ENCODE results near the gene ZSWIM1. TPM values are rescaled to one million over a fixed set of nuclear protein-coding genes. Genes with fewer than 3 reads are reported as not detected.

ZSWIM1 gene
- total and polyA plus RNA-seq, 2 of the 13 experiments (the other 11 are each of a cell fraction or from before 2014, with no cell fraction given), result 9.5 to 11.7 TPM

- TF ChIP-seq UBTF (CRISPR knock-in tag; IDR thresholded peaks at IDR 0.05), result peak; percentile 90
- no peak; the same call in 1 of the 2 replicates for TF ChIP-seq CREBL2 (CRISPR knock-in tag; IDR thresholded peaks at IDR 0.05; ENCODE audit: borderline replicate concordance)
- peak; percentile 84 for TF ChIP-seq ZNF264 (CRISPR knock-in tag; IDR thresholded peaks at IDR 0.05)
- TF ChIP-seq SP140L (CRISPR knock-in tag; IDR thresholded peaks at IDR 0.05; ENCODE audit: borderline replicate concordance), result no peak; the same call in none of the 2 replicates
- peak; percentile 91; the same call in 1 of the 2 replicates for TF ChIP-seq ZNF44 (CRISPR knock-in tag; IDR thresholded peaks at IDR 0.05)
- peak; percentile 84 for TF ChIP-seq BRCA1 (CRISPR knock-in tag; IDR thresholded peaks at IDR 0.05)
- TF ChIP-seq SALL1 (CRISPR knock-in tag; IDR thresholded peaks at IDR 0.05), result peak; percentile 75
- peak; percentile 98 for TF ChIP-seq YEATS2 (CRISPR knock-in tag; IDR thresholded peaks at IDR 0.05; ENCODE audit: borderline replicate concordance)
- no peak for TF ChIP-seq DNMT3B (CRISPR knock-in tag; conservative IDR thresholded peaks at IDR 0.05)
- 0 out of 2 replicates have a peak, but pooled peaks have one; percentile 82 for TF ChIP-seq NFE2L1 (CRISPR knock-in tag; IDR thresholded peaks at IDR 0.05; ENCODE audit: borderline replicate concordance)
- no peak for TF ChIP-seq RORA (CRISPR knock-in tag; IDR thresholded peaks at IDR 0.05)
- peak; percentile 47 for TF ChIP-seq SIX1 (CRISPR knock-in tag; IDR thresholded peaks at IDR 0.05; ENCODE audit: borderline replicate concordance)
- TF ChIP-seq ZNF317 (CRISPR knock-in tag; IDR thresholded peaks at IDR 0.05), result no peak; the same call in 1 of the 2 replicates
- no peak for TF ChIP-seq ZBTB39 (CRISPR knock-in tag; IDR thresholded peaks at IDR 0.05)
- peak; percentile 43 for TF ChIP-seq ZNF263 (CRISPR knock-in tag; IDR thresholded peaks at IDR 0.05)
- TF ChIP-seq SRSF4 (IDR thresholded peaks at IDR 0.05; ENCODE audit: low read depth, low read length, poor library complexity, severe bottlenecking), result no peak
- TF ChIP-seq, protein P1, sequence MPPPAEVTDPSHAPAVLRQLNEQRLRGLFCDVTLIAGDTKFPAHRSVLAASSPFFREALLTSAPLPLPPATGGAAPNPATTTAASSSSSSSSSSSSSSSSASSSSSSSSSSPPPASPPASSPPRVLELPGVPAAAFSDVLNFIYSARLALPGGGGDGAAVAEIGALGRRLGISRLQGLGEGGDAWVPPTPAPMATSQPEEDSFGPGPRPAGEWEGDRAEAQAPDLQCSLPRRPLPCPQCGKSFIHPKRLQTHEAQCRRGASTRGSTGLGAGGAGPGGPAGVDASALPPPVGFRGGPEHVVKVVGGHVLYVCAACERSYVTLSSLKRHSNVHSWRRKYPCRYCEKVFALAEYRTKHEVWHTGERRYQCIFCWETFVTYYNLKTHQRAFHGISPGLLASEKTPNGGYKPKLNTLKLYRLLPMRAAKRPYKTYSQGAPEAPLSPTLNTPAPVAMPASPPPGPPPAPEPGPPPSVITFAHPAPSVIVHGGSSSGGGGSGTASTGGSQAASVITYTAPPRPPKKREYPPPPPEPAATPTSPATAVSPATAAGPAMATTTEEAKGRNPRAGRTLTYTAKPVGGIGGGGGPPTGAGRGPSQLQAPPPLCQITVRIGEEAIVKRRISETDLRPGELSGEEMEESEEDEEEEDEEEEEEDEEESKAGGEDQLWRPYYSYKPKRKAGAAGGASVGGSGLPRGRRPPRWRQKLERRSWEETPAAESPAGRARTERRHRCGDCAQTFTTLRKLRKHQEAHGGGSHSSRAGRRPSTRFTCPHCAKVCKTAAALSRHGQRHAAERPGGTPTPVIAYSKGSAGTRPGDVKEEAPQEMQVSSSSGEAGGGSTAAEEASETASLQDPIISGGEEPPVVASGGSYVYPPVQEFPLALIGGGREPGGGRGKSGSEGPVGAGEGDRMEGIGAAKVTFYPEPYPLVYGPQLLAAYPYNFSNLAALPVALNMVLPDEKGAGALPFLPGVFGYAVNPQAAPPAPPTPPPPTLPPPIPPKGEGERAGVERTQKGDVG (CRISPR knock-in tag; IDR thresholded peaks at IDR 0.05; ENCODE audit: borderline replicate concordance), result peak; percentile 56; the same call in 1 of the 2 replicates
- no peak for TF ChIP-seq NONO (IDR thresholded peaks at IDR 0.05)
- TF ChIP-seq NONO (CRISPR knock-in tag; conservative IDR thresholded peaks at IDR 0.05), result no peak
- TF ChIP-seq ZNF20 (CRISPR knock-in tag; IDR thresholded peaks at IDR 0.05), result peak; percentile 84; the same call in 1 of the 2 replicates
- TF ChIP-seq CEBPG (CRISPR knock-in tag; IDR thresholded peaks at IDR 0.05), result peak; percentile 41
- peak; percentile 93 for TF ChIP-seq THAP11 (CRISPR knock-in tag; IDR thresholded peaks at IDR 0.05)
- no peak for TF ChIP-seq ZNF256 (CRISPR knock-in tag; conservative IDR thresholded peaks at IDR 0.05)
Observed at GRCh38 chr20:45857114-45857881, 23.7 kb upstream of the ZSWIM1 start, which contains the start of the genes ACOT8 and ZSWIM3 (continued).
